Adrenal gland (tissue), 12 donors: Measurements from ENCODE around the gene ABCD1. TPM values are rescaled to one million over a fixed set of nuclear protein-coding genes. Genes with fewer than 3 reads are reported as not detected.
"Not testable (repeated sequence)": the region's sequence is repeated elsewhere in the genome, so short reads cannot be mapped to it uniquely, and the experiment has no call there.

Source experiments
- DNase-seq, 7 donors: peaks; one replicate each; pipeline ENCODE4 v3.0.0-alpha.2; 2019 to 2020
- H3K27ac ChIP-seq, 5 donors: fragments of 200-600 bp; sonication (generic) in 4 of 5; 1 replicate in 3 of 5; 2 replicates in 2 of 5; pipeline versions ENCODE4 v1.5.1 to v1.8.0; 2016 to 2020; ENCODE audit warnings: mild to moderate bottlenecking in 1 of 5
- H3K27me3 ChIP-seq: fragments of 200-600 bp; 2 replicates; pipeline ENCODE4 v1.8.0; 2021
- H3K36me3 ChIP-seq, 2 donors: fragments of 200-600 bp; replicated peaks in 1 of 2; 1 replicate in 1 of 2; 2 replicates in 1 of 2; pipeline versions ENCODE4 v1.5.1 to v1.8.0; 2018 to 2022
- H3K4me1 ChIP-seq, 2 donors: fragments of 200-600 bp; replicated peaks in 1 of 2; 1 replicate in 1 of 2; 2 replicates in 1 of 2; pipeline versions ENCODE4 v1.5.1 to v1.8.0; 2018 to 2021
- H3K4me3 ChIP-seq, 4 donors: fragments of 200-600 bp; sonication (generic) in 3 of 4; one replicate each; pipeline ENCODE4 v1.5.1; 2016 to 2018
- H3K9me3 ChIP-seq, 3 donors: fragments of 200-600 bp; sonication (generic) in 1 of 3; replicated peaks in 1 of 3; 1 replicate in 2 of 3; 2 replicates in 1 of 3; pipeline versions ENCODE4 v1.5.1 to v1.8.0; 2016 to 2021
- CTCF ChIP-seq, 6 experiments: fragments of 450-650 bp in 4 of 6; fragments of 200-600 bp in 2 of 6; sonication (generic) in 1 of 6; IDR thresholded peaks; 1 replicate in 5 of 6; 2 replicates in 1 of 6; pipeline versions ENCODE4 v1.5.1 to v1.8.0; 2016 to 2021; ENCODE audit warnings: antibody characterized with exemption in 6 of 6, mild to moderate bottlenecking in 2 of 6, moderate library complexity in 1 of 6
- POLR2A ChIP-seq, 2 donors: fragments of 450-650 bp; IDR thresholded peaks; one replicate each; pipeline ENCODE4 v1.6.1; 2017; ENCODE audit warnings: antibody characterized with exemption in 2 of 2, mild to moderate bottlenecking in 2 of 2, moderate library complexity in 1 of 2
- WGBS, 4 donors: extraction: QIAGEN DNeasy Blood & Tissue Kit in 2 of 4; methylation state at CpG; one replicate each; pipeline versions ENCODE4 v1.1.5 to v1.1.7; 2013 to 2017; 5-methylcytosine and 5-hydroxymethylcytosine counted together
- intact Hi-C, 2 donors: fragments of 100-400 bp; cut with DNase I; formaldehyde crosslinking; loops; one replicate each; pipeline versions ENCODE4 v1.14.1 to v1.15.0; 2022 to 2023
- polyA plus RNA-seq, 3 donors: library from polyadenylated mRNA; stranded (reverse); fragments of 200-250 nt in 2 of 3; fragments of 350-450 nt in 1 of 3; fragmentation: Illumina TruSeq in 1 of 3; extraction: RNeasy Lipid Tissue Mini Kit (QIAGEN cat#74804) in 1 of 3; gene quantifications; one replicate each; pipeline ENCODE4 v1.2.3, GENCODE V29; 2013 to 2014
- total RNA-seq, 9 donors: library from RNA; depleted of rRNA in 4 of 9; stranded (reverse); fragments of >200 nt in 4 of 9; fragments of 120-200 nt in 1 of 9; fragmentation: NEBNext Ultra II Directional in 1 of 9; extraction: Animal tissue kit (Norgen Biotek cat#: 25700) in 1 of 9; gene quantifications; one replicate each; pipeline versions ENCODE4 v1.1.0 to v1.2.4, GENCODE V29; 2013 to 2023
- donor health status: healthy with polysubstance abuse.
- donor health status: Bipolar disorder and iron deficiency.
- donor health status: DM: yes; HTN: yes; CAD: no.
- donor health status: DM: no; HTN: no; CAD: no.
- donor health status: DM: no; HTN: no; CAD: no.
- donor health status: DM: yes; HTN: yes; CAD: no.

Gene ABCD1
- total and polyA plus RNA-seq, 12 donors: 29.6 to 78.0 (median 50.4) TPM

GRCh38 chrX:153702336-153703035 is 22.2 kb upstream of the ABCD1 start:
- WGBS, 4 donors: 71 to 93% (median 74%) methylated on average over 8 to 23 of the region's 23 CpGs
- Histone ChIP-seq H3K4me3 (no peak overlapping the region), H3K36me3 (peaks cover 0 to 16% of the 10 kb centered on the region in 2 donors), H3K27ac (peak overlapping the region in 2 of 5 donors; percentile 34 to 52), H3K27me3 (no peaks in the 10 kb centered on the region), H3K4me1 (peaks cover 0 to 4% of the 10 kb centered on the region in 2 donors), H3K9me3 (no peaks in the 10 kb centered on the region)
- no peak for DNase-seq
- TF ChIP-seq CTCF (IDR thresholded peaks at IDR 0.05) (no peak), POLR2A (IDR thresholded peaks at IDR 0.05) (no peak)
- intact Hi-C loops: no loop called here

GRCh38 chrX:153703036-153703370 is 21.7 kb upstream of the ABCD1 start:
- 40 to 53% (median 40%) methylated on average over 3 to 16 of the region's 16 CpGs; no CpG with 5 or more reads in 1 of the 4 donors for WGBS, 4 donors
- Histone ChIP-seq H3K4me1 (peaks cover 0 to 4% of the 10 kb centered on the region in 2 donors), H3K27me3 (no peaks in the 10 kb centered on the region), H3K9me3 (no peaks in the 10 kb centered on the region), H3K4me3 (no peak overlapping the region), H3K36me3 (peaks cover 0 to 16% of the 10 kb centered on the region in 2 donors), H3K27ac (peak overlapping the region in 2 of 5 donors; percentile 34 to 40)
- TF ChIP-seq POLR2A (IDR thresholded peaks at IDR 0.05): no peak
- TF ChIP-seq CTCF (IDR thresholded peaks at IDR 0.05): no peak
- DNase-seq: peak; percentile 58 to 87 (median 81)
- intact Hi-C loops: no loop called here

GRCh38 chrX:153704021-153704526 is 20.6 kb upstream of the ABCD1 start:
- H3K27ac ChIP-seq: peak overlapping the region in 1 of 5 donors; percentile 5
- DNase-seq: peak in 1 of 7 donors; percentile 6
- intact Hi-C loops: no loop called here
- WGBS, 4 donors: 85 to 95% (median 86%) methylated on average over 3 to 18 of the region's 18 CpGs
- no peak overlapping the region for H3K4me3 ChIP-seq
- H3K27me3 ChIP-seq: no peaks in the 10 kb centered on the region
- peaks cover 0 to 4% of the 10 kb centered on the region in 2 donors for H3K4me1 ChIP-seq
- TF ChIP-seq POLR2A (IDR thresholded peaks at IDR 0.05): no peak
- no peak for TF ChIP-seq CTCF (IDR thresholded peaks at IDR 0.05)
- peaks cover 0 to 16% of the 10 kb centered on the region in 2 donors for H3K36me3 ChIP-seq
- H3K9me3 ChIP-seq: no peaks in the 10 kb centered on the region

GRCh38 chrX:153704631-153705402 is 19.8 kb upstream of the ABCD1 start:
- 70 to 91% (median 82%) methylated on average over 5 to 11 of the region's 12 CpGs for WGBS, 4 donors
- H3K4me1 ChIP-seq: not testable (repeated sequence)

GRCh38 chrX:153705403-153706060 is 19.1 kb upstream of the ABCD1 start:
- H3K4me3 ChIP-seq, H3K27me3 ChIP-seq, intact Hi-C loops, H3K4me1 ChIP-seq, H3K27ac ChIP-seq, H3K9me3 ChIP-seq: not testable (repeated sequence)
- DNase-seq: peak in 1 of 7 donors; percentile 17
- 73 to 88% (median 84%) methylated on average over 15 to 18 of the region's 18 CpGs; no CpG with 5 or more reads in 1 of the 4 donors for WGBS, 4 donors
- peaks cover 0 to 16% of the 10 kb centered on the region in 2 donors for H3K36me3 ChIP-seq

More at GRCh38 chrX:153704631-153705402, 19.8 kb upstream of the ABCD1 start:
- H3K4me3 ChIP-seq, DNase-seq, H3K27me3 ChIP-seq, H3K9me3 ChIP-seq, intact Hi-C loops, H3K27ac ChIP-seq: not testable (repeated sequence)
- peaks cover 0 to 16% of the 10 kb centered on the region in 2 donors for H3K36me3 ChIP-seq
